WI38 (cell line): ENCODE results near the gene STMN1.

Experiments
- H3K4me3 ChIP-seq: 2 replicates; pipeline ENCODE4 v1.5.1; 2011; ENCODE audit warnings: low read depth, mild to moderate bottlenecking, control low read depth, low read length
- CTCF ChIP-seq: IDR thresholded peaks from 2 replicates; pipeline ENCODE4 v1.5.1; 2012; ENCODE audit warnings: low read depth, mild to moderate bottlenecking, control low read depth, low read length

STMN1 gene

GRCh38 chr1:25899792-25900191 is 6.4 kb downstream of the STMN1 start:
- no peak overlapping the region for H3K4me3 ChIP-seq
- no peak for TF ChIP-seq CTCF

DNA sequence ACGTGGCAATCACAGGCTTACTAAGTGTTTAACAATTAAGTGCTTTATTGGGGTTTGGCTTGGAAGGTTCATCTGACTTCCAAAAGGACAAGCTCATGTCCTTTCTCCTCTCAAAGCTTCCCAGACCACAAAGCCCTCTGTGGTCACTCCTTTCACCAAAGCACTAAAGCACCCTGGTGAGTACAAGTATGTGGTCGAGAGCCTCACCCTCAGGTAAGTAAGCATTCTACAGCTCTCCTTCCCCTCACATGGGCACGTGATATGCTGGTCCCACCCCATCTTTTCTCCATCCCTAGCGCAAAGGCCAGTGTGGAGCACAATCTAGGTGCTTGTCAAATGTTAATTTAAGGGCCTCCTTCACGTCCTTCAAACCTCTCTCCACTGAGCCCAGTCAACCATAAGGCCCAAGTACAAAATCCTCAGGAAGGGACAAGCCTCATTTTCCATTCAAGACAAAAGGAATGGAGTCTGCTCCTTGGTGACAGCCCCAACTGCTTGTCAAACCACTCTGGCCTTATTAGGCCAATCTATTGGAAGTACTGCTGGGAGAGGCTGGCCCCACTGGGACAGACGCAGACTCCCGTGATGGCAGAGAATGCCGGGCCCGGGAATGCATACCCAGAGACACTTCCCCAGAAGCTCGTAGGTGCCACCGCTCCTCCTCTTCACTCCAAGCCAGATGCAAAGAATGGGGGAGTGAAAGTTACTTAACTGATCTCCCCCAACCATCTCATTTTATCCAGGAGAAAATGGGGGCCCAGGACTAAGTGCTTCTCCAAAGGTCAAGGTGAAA is 7.8 kb downstream of the STMN1 start:
- no peak overlapping the region for H3K4me3 ChIP-seq
- TF ChIP-seq CTCF: no peak

DNA sequence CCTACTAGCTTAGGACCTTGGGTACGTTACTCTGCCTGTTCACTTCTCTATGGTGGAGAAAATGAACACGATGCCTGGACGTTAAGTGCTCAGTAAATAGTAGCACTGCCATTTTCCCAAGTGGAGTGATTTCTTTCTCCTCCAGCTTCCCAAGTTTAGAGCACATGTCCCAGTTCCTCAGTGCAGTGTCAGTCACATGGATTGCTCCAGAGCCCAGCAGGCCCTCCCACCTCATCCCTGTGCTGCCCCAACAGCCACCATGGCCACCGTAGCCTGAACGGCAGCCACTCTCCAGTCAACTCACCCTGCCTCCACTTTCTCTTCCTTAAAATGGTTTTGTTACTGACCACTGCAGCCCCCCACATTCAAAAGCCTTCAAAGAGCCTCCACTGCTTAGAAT is 8.5 kb downstream of the STMN1 start:
- no peak for TF ChIP-seq CTCF
- no peak overlapping the region for H3K4me3 ChIP-seq

DNA sequence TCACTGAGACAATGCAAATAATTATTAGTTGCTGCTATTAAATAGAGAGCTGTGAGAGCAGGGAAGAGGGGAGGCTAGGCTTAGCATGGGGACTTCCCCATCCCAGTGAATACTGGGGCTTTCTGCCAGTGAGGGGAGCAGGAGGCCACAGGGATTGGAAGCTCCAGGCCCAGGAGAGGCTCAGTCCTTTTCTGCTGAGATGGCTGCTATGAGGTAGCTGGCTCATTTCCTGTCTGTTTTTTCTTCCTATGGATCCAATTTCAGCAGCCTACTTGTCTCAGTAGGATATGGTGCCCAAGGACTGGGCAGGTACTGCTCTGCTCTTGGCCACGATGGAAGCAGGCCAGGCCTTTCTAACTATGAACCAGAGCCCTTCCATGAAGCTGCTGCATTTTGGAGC is 10.0 kb downstream of the STMN1 start:
- TF ChIP-seq CTCF: no peak
- H3K4me3 ChIP-seq: no peak overlapping the region

GRCh38 chr1:25895365-25895990 is 10.7 kb downstream of the STMN1 start:
- no peak overlapping the region for H3K4me3 ChIP-seq
- peak; percentile 92 for TF ChIP-seq CTCF

DNA sequence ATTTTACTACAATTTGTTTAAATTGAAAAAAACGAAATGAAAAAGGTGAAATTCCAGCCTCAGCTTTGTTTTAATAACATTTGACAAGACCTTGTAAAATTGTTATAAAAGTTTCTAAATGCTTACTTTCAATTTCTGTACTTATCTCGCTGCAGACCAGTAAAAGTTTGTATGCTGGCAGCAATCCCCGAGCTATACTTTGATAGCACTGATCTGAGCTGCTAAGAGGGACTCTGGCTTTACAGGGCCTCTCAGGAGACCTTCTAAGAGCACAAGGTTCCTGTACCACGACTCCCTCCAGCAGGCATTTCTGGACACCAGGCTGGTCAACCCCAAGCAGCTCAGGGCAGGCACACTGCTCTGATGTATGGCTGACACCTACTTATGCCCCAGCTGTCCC is 13.1 kb downstream of the STMN1 start:
- no peak overlapping the region for H3K4me3 ChIP-seq
- TF ChIP-seq CTCF: no peak

- no peak for TF ChIP-seq CTCF
Observed at GRCh38 chr1:25891606-25892005, 14.6 kb downstream of the STMN1 start.

More at GRCh38 chr1:25891606-25892005, 14.6 kb downstream of the STMN1 start:
- no peak overlapping the region for H3K4me3 ChIP-seq
